CD14-positive monocyte (primary cell): ENCODE results near the gene TGFBR1. TPM values are rescaled to one million over a fixed set of nuclear protein-coding genes. Genes with fewer than 3 reads are reported as not detected.

ENCODE experiments used
- DNase-seq, 3 donors: peaks; one replicate each; pipeline ENCODE4 v3.0.0-alpha.2; 2011 to 2022
- H2AFZ ChIP-seq: 2 replicates; pipeline ENCODE4 v1.6.0; 2012; ENCODE audit warnings: mild to moderate bottlenecking, low read depth, low read length, inconsistent platforms; ENCODE audit not compliant: insufficient read depth, poor library complexity, severe bottlenecking
- H3K27ac ChIP-seq, 2 donors: 1 replicate in 1 of 2; 2 replicates in 1 of 2; pipeline ENCODE4 v1.5.1; 2012 to 2013; ENCODE audit warnings: low read length in 2 of 2, control low read depth in 1 of 2, inconsistent platforms in 1 of 2, low read depth in 1 of 2, mild to moderate bottlenecking in 1 of 2
- H3K27me3 ChIP-seq, 2 donors: one replicate each; pipeline versions ENCODE4 v1.6.0 to v1.6.1; 2011 to 2013; ENCODE audit warnings: low read length in 2 of 2; ENCODE audit not compliant: control insufficient read depth in 2 of 2, insufficient read depth in 2 of 2
- H3K36me3 ChIP-seq, 2 donors: replicated peaks in 1 of 2; 1 replicate in 1 of 2; 2 replicates in 1 of 2; pipeline versions ENCODE4 v1.5.1 to v1.6.1; 2012 to 2013; ENCODE audit warnings: low read length in 2 of 2, control low read depth in 1 of 2, inconsistent platforms in 1 of 2, mild to moderate bottlenecking in 1 of 2; ENCODE audit not compliant: insufficient read depth in 2 of 2, control insufficient read depth in 1 of 2
- H3K4me1 ChIP-seq, 2 donors: 1 replicate in 1 of 2; 2 replicates in 1 of 2; pipeline versions ENCODE4 v1.5.1 to v1.6.1; 2012 to 2013; ENCODE audit warnings: low read length in 2 of 2, control low read depth in 1 of 2, inconsistent platforms in 1 of 2, mild to moderate bottlenecking in 1 of 2, moderate library complexity in 1 of 2; ENCODE audit not compliant: insufficient read depth in 2 of 2, control insufficient read depth in 1 of 2
- H3K4me2 ChIP-seq: replicated peaks from 2 replicates; pipeline ENCODE3; 2012; ENCODE audit warnings: low read length, moderate library complexity, mild to moderate bottlenecking; ENCODE audit not compliant: poor library complexity, severe bottlenecking; ENCODE audit errors: extremely low read depth
- H3K4me3 ChIP-seq, 3 experiments: fragments of 200-600 bp in 1 of 3; sonication (generic) in 1 of 3; replicated peaks in 1 of 3; 1 replicate in 2 of 3; 2 replicates in 1 of 3; pipeline ENCODE4 v1.5.1; 2011 to 2013; ENCODE audit warnings: low read length in 3 of 3, mild to moderate bottlenecking in 3 of 3, control low read depth in 2 of 3, low read depth in 2 of 3, inconsistent platforms in 1 of 3, moderate library complexity in 1 of 3
- H3K79me2 ChIP-seq: 2 replicates; pipeline ENCODE4 v1.6.0; 2012; ENCODE audit warnings: mild to moderate bottlenecking, control low read depth, inconsistent platforms, low read length, moderate library complexity; ENCODE audit not compliant: insufficient read depth
- H3K9ac ChIP-seq: 2 replicates; pipeline ENCODE4 v1.6.0; 2017; ENCODE audit warnings: low read length, mild to moderate bottlenecking; ENCODE audit not compliant: insufficient read depth, poor library complexity, severe bottlenecking
- H3K9me3 ChIP-seq, 2 donors: replicated peaks in 1 of 2; 1 replicate in 1 of 2; 2 replicates in 1 of 2; pipeline versions ENCODE4 v1.5.1 to v1.6.1; 2012 to 2013; ENCODE audit warnings: low read length in 2 of 2, control low read depth in 1 of 2; ENCODE audit not compliant: control insufficient read depth in 1 of 2, insufficient read depth in 1 of 2
- H4K20me1 ChIP-seq: 2 replicates; pipeline ENCODE4 v1.6.0; 2012; ENCODE audit warnings: mild to moderate bottlenecking, low read length, control low read depth, moderate library complexity; ENCODE audit not compliant: insufficient read depth
- H3K27ac Mint-ChIP-seq, 7 donors: one replicate each; pipeline ENCODE4 v1.8.0; 2020; ENCODE audit warnings: mild to moderate bottlenecking in 7 of 7, mixed read lengths in 7 of 7, moderate library complexity in 6 of 7, inconsistent platforms in 2 of 7
- H3K27me3 Mint-ChIP-seq, 3 donors: one replicate each; pipeline ENCODE4 v1.8.0; 2021 to 2022; ENCODE audit warnings: low read depth in 3 of 3, mild to moderate bottlenecking in 3 of 3, mixed read lengths in 3 of 3, moderate library complexity in 3 of 3, inconsistent platforms in 1 of 3
- H3K36me3 Mint-ChIP-seq, 2 donors: one replicate each; pipeline ENCODE4 v1.8.0; 2020; ENCODE audit warnings: mixed read lengths in 2 of 2, inconsistent platforms in 1 of 2, mild to moderate bottlenecking in 1 of 2
- H3K4me1 Mint-ChIP-seq: one replicate; pipeline ENCODE4 v1.8.0; 2020; ENCODE audit warnings: mild to moderate bottlenecking, mixed read lengths
- H3K4me3 Mint-ChIP-seq, 2 donors: one replicate each; pipeline ENCODE4 v1.8.0; 2020; ENCODE audit warnings: mild to moderate bottlenecking in 2 of 2, mixed read lengths in 2 of 2, moderate library complexity in 1 of 2
- H3K9me3 Mint-ChIP-seq, 7 donors: one replicate each; pipeline ENCODE4 v1.8.0; 2020 to 2022; ENCODE audit warnings: mixed read lengths in 7 of 7, mild to moderate bottlenecking in 6 of 7, moderate library complexity in 6 of 7, inconsistent platforms in 2 of 7
- WGBS: methylation state at CpG from one replicate; pipeline ENCODE4 v1.1.5; 2013; ENCODE audit warnings: missing lambda C conversion rate; ENCODE audit not compliant: insufficient coverage; 5-methylcytosine and 5-hydroxymethylcytosine counted together
- intact Hi-C, 2 donors: fragments of 100-400 bp; cut with micrococcal nuclease; formaldehyde crosslinking; loops; one replicate each; pipeline versions ENCODE4 v1.15.0 to v1.15.1; 2023
- polyA plus RNA-seq, 3 donors: library from polyadenylated mRNA; depleted of rRNA in 1 of 3; unstranded in 2 of 3; stranded (reverse) in 1 of 3; fragments of 300-500 nt in 2 of 3; fragments of >200 nt in 1 of 3; fragmentation: Illumina TruSeq in 2 of 3; gene quantifications; 1 replicate in 2 of 3; 2 replicates in 1 of 3; pipeline ENCODE4 v1.2.3, GENCODE V29; 2012 to 2021
- TF ChIP-seq, protein P1 (sequence below): fragments of 200-600 bp; IDR thresholded peaks from one replicate; pipeline ENCODE4 v1.8.0; 2022; ENCODE audit warnings: antibody characterized with exemption, mild to moderate bottlenecking

Gene TGFBR1
- polyA plus RNA-seq, 3 donors: 10.7 to 26.8 (median 25.0) TPM

DNA sequence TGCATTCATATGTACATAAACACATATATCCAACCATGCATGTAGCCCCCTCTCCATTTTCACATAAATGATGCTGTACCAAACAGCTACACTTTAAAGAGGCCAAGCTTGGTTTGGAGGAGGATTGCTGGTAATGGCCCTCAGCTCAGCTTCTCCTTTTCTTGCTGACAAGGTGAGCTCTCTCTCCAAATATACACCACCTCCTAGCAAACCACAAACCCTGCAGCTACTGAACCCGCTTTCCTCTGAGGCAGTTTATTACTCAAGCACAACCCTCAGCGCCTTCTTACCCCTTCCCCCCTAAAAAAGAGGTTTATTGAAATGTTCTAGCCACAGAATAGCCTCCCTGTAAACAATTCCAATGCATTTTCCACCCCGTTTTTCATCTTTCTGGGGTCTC is 62.8 kb downstream of the TGFBR1 start:
- Histone ChIP-seq H2AFZ (no peak overlapping the region), H3K27me3 (no peaks in the 10 kb centered on the region), H3K9ac (no peak overlapping the region), H3K4me2 (no peak overlapping the region), H3K4me3 (no peak overlapping the region), H3K4me1 (no peaks in the 10 kb centered on the region), H3K27ac (no peak overlapping the region), H3K9me3 (no peaks in the 10 kb centered on the region), H4K20me1 (no peaks in the 10 kb centered on the region), H3K79me2 (no peaks in the 10 kb centered on the region), H3K36me3 (no peaks in the 10 kb centered on the region)
- no peak overlapping the region for H3K27ac Mint-ChIP-seq
- no CpG with 5 or more reads among the region's 3 CpGs for WGBS
- H3K36me3 Mint-ChIP-seq: no peaks in the 10 kb centered on the region
- TF ChIP-seq, protein P1, sequence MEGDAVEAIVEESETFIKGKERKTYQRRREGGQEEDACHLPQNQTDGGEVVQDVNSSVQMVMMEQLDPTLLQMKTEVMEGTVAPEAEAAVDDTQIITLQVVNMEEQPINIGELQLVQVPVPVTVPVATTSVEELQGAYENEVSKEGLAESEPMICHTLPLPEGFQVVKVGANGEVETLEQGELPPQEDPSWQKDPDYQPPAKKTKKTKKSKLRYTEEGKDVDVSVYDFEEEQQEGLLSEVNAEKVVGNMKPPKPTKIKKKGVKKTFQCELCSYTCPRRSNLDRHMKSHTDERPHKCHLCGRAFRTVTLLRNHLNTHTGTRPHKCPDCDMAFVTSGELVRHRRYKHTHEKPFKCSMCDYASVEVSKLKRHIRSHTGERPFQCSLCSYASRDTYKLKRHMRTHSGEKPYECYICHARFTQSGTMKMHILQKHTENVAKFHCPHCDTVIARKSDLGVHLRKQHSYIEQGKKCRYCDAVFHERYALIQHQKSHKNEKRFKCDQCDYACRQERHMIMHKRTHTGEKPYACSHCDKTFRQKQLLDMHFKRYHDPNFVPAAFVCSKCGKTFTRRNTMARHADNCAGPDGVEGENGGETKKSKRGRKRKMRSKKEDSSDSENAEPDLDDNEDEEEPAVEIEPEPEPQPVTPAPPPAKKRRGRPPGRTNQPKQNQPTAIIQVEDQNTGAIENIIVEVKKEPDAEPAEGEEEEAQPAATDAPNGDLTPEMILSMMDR: no peak
- H3K9me3 Mint-ChIP-seq: no peaks in the 10 kb centered on the region
- H3K27me3 Mint-ChIP-seq: peaks cover 0 to 7% (median 2%) of the 10 kb centered on the region in 3 donors
- H3K4me1 Mint-ChIP-seq: peaks cover 3% of the 10 kb centered on the region
- no peak for DNase-seq
- intact Hi-C loops: no loop called here
- H3K4me3 Mint-ChIP-seq: no peak overlapping the region

DNA sequence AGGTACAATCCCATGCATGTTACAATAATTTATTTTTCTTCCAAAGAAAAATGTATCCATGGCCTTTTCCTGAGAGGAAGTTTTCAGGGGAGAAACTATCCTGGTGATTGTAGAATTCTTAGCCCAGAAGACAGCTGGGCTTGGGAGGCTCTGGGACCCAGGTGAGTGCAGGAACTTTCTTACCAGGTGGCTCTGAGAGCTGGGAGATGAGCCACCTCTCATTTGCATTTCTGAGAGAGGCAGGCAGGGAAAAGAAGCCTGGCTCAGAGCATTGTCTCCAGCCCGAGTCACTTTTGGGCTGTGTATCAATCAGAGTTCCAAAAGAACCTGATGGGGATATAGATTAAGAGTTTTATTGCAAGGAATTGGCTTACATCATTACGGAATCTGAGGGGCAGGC is 64.2 kb downstream of the TGFBR1 start:
- Mint-ChIP-seq H3K36me3 (no peaks in the 10 kb centered on the region), H3K4me3 (no peak overlapping the region), H3K9me3 (no peaks in the 10 kb centered on the region), H3K27ac (no peak overlapping the region), H3K4me1 (no peaks in the 10 kb centered on the region), H3K27me3 (peaks cover 0 to 6% (median 2%) of the 10 kb centered on the region in 3 donors)
- Histone ChIP-seq H2AFZ (no peak overlapping the region), H4K20me1 (no peaks in the 10 kb centered on the region), H3K36me3 (no peaks in the 10 kb centered on the region), H3K27ac (no peak overlapping the region), H3K4me2 (no peak overlapping the region), H3K4me3 (no peak overlapping the region), H3K9ac (no peak overlapping the region), H3K79me2 (no peaks in the 10 kb centered on the region), H3K4me1 (no peaks in the 10 kb centered on the region), H3K9me3 (no peaks in the 10 kb centered on the region), H3K27me3 (no peaks in the 10 kb centered on the region)
- WGBS: 90% methylated on average over 2 of the region's 2 CpGs
- TF ChIP-seq, protein P1: no peak
- DNase-seq: no peak
- intact Hi-C loops: no loop called here
